HG03342 (cell line): ENCODE data around the gene SFXN1.
A peak's percentile ranks its signal among the peaks of the same experiment; 100 is the strongest.

Experiments used
- ATAC-seq: cut with Tn5 transposase; IDR thresholded peaks from one replicate; pipeline ENCODE4 v1.9.1; 2021; ENCODE audit warnings: mild to moderate bottlenecking, moderate library complexity; ENCODE audit not compliant: unreplicated experiment

SFXN1 gene

GRCh38 chr5:175465282-175465681 is 13.1 kb upstream of the SFXN1 start:
- no peak for ATAC-seq

DNA sequence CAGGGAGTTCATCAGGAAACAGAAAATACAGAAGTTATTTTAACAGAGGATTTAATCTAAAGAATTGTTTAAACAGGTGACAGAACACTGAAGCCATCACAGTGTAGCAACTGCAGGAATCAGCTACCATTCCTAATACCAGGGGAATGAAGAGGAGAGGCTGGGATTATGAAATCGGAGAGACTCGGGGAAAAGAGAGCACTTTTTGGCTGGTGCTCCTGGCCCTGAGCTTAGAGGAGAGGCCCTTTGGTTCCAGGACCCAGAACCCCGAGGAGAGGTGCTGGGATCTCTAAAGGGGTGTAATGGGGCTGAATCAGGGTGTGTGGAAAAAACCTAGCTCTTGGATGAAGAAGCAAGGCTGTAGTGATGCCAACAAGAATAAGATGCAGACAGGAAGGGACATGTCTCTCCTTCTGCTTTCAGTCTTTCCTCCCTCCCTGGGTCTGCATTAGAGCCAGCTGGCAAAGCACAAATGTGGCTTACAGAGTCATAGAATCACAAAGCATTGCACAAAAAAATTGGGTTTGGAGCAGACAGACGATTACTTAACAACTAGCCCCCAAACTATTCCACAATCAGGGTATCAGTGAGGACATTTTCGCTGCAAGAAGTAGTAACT is 11.6 kb upstream of the SFXN1 start:
- no peak for ATAC-seq

DNA sequence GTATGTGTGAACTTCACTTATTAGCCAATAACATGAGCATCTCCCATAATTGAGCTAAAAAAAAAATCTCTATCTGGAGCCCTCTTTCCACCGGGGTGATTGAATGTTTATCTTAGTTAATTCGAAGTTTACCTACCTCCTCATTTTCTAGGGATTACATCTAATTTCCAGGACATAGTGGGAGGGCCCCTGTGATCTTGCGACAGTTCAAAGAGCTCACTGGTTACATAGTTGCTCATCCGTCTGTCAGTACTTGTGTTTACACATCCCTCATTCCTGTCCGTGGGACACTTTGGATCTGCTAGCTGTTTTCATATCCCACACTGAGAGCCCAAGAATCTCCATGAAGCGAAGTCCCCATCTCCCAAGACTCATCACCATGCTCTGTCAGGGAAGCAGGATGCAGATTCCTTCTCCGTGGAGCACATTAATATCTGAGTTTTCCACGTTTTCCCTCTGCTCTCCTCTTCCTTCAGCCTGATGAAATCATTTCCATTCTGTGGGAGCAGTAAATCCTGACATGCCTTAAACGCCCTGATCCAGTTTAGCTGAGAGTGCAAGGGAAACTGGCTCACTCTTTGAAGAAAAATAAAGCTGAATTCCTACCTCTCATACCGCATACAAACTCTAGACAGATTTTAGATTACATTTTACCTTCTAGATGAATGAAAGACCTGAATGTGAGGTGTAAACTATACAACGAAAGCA is 10.2 kb upstream of the SFXN1 start:
- ATAC-seq: no peak

DNA sequence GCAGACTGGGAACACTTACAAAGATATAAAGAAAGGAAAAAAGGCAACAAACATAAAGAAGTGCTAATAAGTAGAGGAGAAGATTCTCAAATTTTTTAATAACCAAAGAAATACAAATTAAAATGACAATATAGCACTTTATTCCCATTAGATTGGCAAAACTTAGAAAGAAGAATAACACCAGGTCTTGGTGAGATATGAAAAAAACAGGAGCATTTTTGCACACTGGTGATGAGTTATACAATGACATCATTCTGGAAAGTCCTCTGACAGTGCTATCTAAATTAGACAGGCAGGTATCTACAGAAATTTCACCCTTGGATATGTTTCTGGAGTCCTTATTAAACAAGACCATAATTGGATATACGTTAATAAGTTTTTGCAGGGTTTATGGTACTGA is 9.5 kb upstream of the SFXN1 start:
- no peak for ATAC-seq

DNA sequence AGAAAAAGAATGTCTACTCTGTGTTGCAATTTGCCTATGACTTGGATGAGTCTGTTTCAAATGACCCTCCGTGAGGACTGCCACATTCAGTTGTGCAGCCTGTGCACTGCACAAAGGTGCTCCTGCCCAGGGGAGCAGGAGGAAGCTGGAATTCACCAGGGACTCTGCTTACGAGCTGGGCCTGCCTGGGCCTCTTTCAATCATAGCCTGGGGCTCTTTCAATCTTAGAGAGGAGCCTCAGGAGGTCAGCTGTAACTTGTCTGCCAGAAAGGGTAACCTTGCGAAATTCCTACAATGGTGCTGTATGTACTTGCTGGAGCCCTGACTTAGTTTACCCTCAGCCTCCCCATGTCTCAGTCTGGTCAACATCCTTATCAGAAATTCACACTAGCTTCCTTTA is 8.4 kb upstream of the SFXN1 start:
- no peak for ATAC-seq

DNA sequence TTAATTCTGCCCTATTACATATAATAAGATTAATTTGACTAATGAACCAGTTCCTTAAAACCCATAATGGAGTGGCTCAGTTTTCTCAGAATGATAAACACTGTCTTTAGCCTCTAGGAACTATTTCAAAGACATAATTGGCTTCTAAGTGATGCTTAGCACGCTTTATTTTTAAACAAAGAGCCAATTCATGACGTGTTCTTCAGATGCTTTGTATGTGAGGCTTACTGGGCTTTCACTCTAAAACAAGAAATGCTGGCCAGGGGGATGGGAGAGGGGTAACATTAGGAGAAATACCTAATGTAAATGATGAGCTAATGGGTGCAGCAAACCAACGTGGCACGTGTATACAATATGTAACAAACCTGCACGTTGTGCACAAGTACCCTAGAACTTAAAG is 7.6 kb upstream of the SFXN1 start:
- no peak for ATAC-seq

DNA sequence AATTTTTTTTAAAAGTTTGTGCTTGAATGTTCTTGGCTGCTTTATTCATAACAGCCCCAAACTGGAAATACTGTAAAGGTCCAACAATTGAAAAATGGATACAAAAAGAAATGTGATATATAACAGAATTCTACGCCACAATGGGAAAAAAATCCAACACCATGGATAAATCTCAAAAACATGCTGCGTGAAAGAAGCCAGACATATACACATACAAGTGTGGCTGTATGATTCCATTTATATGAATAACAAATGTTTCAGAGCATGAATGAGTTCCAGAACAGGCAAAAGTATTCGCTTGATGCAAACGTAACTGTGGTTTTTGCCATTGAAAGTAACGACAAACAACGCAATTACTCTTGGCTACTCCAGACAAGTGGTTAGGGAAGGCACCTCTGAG is 7.2 kb upstream of the SFXN1 start:
- ATAC-seq: no peak

DNA sequence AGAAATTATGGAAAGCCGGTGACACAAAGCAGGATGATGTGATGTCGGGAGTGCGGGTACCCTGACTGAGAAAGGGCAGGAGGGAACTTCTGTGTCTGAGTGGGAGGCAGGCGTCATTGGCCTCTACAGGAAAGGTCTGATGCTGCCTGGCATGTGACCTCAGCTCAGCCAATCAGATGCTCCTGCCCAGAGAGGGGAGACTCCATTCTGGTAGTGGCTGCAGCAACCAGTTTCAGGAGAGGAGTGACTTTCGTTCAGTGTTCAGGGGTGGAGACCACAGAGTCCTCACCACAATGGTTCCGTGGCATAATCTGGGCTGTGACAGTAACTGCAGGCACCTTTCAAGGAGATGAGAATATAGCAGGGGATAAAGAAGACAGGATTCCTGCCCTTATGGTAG is 6.7 kb upstream of the SFXN1 start:
- peak; percentile 79 for ATAC-seq

DNA sequence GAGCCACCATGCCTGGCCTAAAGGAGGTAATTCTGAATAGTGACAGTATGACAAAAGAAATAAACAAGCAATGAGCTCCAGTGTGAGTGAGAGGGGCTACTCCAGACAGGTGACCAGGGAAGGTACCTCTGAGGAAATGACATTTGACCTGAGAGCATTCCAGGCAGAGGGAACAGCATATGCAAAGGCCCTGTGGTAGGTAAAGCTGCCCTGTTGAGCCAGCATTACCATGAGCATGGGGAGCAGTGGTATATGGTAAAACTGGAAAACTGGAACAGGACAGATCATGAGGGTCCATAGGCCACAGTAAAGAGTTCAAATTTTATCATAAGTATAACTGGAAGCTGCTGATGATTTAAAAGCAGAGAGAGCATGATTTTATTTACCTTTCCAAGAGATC is 6.0 kb upstream of the SFXN1 start:
- no peak for ATAC-seq

GRCh38 chr5:175475248-175475647 is 3.1 kb upstream of the SFXN1 start:
- ATAC-seq: no peak

DNA sequence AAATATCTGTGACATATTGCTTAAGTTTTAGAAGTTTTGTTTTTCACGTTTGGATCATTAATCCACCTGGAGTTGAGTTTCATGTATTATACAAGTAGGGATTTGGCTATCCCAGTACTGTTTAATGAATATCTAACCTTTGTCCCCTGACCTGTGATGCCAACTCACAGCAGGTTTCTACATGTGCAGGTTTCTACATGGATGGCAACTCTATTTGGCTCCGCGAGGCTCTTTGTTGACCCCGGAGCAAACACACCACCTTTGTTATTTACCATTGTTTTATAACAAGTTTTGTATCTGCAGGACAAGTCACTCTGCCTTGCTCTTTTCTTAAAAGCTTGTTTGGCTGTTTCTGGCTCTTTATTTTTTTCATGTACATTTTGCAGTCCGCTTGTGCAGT is 920 bp upstream of the SFXN1 start:
- no peak for ATAC-seq

DNA sequence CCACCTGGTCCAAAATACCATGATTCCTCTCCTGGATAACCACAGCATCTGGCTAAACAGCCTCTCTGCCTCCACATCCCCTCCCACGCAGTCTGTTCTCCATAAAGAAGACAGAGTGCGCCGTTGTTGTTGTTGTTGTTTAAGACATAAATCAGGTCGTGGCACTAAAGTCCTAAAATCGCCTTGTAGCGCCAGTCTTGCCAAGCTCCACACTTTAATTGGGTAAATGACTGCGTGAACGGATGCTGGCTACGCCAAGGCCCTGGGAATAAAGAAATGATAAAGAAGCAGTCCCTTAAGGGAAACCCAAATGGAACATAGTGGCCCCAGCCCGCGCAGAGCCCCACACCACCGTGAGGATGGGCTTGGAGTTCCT is 364 bp upstream of the SFXN1 start:
- ATAC-seq: no peak

GRCh38 chr5:175479125-175479881 is 943 bp downstream of the SFXN1 start:
- ATAC-seq: peak; percentile 1

GRCh38 chr5:175483337-175483736 is 5.0 kb downstream of the SFXN1 start:
- no peak for ATAC-seq

DNA sequence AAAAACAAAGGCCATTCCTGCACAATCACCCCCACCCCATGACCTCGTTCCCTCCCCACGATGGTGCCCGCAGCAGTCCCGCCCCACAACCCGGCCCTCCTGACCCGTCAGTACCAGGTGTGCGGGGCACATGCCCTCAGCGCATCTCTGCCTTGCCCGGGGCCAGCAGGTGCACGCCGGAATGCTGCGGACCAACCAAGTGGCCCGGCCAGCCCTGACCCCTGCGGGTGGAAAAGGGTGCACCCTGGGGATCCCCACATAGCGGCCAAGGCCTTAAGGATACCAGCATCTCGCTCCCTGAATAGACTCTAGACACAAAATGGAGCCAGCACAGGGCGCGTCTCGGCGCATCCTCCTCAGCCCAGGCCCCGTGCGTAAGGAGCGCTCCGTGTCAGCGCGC is 6.0 kb downstream of the SFXN1 start:
- ATAC-seq: no peak

DNA sequence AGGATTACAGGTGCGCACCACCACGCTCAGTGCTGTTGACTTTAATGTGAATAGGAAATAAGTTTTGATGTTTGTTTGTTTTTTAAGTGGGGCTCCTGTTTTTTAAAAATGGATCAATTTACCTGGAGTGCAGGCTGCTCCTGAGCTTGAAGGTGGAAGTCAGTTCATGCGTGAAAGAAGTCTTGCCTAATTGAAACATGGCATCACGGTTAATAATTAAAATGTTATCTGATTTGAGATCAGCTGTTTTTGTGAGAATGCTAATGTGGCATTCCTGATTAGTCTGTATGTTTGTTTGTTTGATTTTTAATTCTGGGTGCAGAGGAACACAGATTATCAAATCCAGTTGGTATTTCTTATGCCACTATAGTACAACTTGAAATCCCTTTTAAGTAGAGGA is 6.5 kb downstream of the SFXN1 start:
- no peak for ATAC-seq

DNA sequence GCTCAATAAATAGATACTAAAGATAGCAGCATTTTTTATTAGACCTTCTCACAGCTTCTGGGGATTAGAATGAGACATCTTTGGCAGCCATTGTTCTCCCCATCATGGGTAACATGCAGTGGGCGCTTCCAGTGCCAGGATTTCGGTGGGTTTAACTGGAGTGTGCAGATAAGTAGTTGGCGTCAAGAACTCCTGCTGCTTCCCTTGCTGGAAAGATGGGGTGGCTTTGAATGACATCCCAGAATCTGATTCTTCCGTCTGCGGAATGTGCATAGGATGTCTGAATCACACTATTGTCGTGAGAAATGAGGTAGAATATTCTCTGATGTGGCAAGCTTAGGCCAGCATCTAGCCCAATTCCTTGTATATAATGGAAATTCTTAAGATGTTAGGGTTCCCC is 7.3 kb downstream of the SFXN1 start:
- ATAC-seq: no peak

DNA sequence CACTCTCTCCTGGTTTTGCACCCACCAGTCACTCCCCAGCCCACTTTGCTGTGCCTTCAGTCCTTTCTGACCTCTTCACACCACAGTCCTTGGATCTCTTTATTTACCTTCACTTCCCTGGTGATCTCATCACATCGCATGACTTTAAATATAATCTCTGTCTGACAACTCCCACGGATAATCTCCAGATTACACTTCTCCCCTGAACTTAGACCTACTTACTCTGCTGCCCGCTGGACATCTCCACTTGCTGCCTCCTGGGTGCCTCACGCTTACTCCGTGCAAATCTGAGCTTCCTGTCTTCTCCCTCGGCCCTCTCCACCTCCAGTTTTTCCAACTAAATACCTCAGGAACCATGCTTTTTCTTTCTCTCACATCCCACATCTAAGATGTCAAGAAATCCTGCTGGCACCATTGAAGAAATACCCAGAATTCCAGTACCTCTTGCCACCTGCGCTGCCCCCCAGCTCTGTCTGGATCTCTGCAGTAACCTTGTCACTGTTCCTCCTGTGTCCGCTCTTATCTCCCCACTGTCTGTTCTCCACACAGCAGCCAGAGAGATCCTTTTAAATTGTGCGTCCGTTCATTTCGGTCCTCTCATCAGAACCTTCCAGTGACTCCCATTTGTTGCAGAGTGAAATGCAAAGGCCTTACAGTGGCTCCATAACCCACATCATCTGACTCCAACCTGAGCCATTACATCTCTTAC is 9.3 kb downstream of the SFXN1 start:
- ATAC-seq: no peak

GRCh38 chr5:175489693-175490443 is 11.5 kb downstream of the SFXN1 start:
- no peak for ATAC-seq

- no peak for ATAC-seq
These were observed 12.9 kb downstream of the SFXN1 start for GRCh38 chr5:175491223-175491622.

GRCh38 chr5:175493260-175493659 is 14.9 kb downstream of the SFXN1 start:
- no peak for ATAC-seq
